ENCODE measurements around the gene FNDC1.
"Not testable (repeated sequence)": the region's sequence is repeated elsewhere in the genome, so short reads cannot be mapped to it uniquely, and the experiment has no call there.

FNDC1 gene

DNA sequence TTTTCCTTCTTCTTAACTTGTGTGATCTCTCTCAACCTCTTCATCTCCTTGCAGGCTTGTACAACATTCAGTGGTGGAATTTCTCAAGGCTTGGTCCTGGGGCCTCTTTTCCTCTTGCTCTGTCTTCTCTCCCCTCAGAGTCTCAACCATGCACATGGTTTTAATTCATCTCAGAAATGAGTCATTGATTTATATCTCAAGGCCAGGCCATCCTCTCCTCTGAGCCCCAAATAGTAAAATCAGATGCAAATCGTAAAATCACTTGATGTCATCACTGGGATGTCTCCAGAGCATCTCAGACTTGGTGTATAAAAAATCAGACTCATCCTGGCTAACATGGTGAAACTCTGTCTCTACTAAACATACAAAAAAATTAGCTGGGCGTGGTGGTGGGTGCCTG lies 85.0 kb downstream of the FNDC1 start:
- H3K4me3 ChIP-seq (ENCODE audit: low read depth, low read length) = no peak overlapping the region

DNA sequence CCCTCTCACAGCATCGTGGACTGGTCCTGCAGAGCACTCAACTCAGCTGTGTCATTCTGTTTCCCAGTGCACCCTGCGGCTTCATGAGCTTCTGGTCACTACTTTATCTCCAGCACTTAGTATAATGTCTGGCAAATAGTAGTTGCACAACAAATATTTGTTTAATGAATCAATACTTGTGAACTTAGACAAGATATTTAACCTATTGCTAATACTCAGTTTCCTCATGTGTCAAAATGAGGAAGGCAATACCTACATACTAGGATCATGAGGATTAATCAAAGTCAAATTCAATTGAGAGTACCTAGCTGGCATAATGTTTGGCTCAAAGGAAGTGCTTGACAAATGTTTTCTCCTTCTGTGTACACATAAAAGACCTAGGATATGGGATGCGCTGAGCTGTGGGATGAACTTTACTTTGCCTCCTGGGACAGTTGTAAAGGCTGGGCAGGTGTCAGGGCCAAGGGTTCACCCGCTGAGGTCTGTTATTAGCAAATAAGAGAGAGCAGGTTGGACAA lies 86.3 kb downstream of the FNDC1 start:
- no peak overlapping the region for H3K4me3 ChIP-seq (ENCODE audit: low read depth, low read length)

- H3K4me3 ChIP-seq (ENCODE audit: low read depth, low read length) = no peak overlapping the region
Measured at GRCh38 chr6:159256128-159256527, 86.9 kb downstream of the FNDC1 start.

- no peak overlapping the region for H3K4me3 ChIP-seq (ENCODE audit: low read depth, low read length)
Measured at GRCh38 chr6:159257846-159258245, 88.6 kb downstream of the FNDC1 start.

DNA sequence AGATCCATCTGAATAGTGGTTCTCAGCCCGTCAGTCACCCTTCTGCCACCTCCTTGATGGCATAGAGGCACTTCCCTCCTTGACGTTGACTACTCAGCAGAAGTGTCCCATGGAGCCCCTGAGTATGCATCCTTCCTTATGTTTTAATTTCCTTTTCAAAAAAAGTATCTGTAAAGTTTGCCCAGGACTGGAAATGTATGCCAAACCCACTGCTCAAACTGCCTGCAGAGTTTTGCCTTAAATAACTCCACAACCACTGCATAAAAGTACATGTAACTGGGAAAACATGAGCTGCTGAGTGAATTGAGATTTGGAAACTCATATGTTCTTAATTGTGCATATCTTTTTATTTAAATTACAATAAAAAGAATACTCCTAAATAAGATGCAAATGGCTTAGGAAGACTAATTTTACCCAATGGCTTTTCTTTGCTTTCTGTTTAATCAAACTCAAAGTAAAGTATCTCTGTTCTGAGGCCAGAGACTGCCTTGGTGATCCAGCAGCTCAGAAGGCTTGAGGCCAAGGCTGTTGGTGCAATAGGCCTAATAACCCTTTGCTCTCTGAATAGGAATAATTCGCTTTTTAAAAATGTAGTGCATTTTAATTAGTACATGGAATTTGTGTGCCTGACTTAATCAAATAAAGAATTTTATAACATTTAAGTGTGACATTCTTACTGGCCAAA lies 90.4 kb downstream of the FNDC1 start:
- H3K4me3 ChIP-seq (ENCODE audit: low read depth, low read length) = no peak overlapping the region

DNA sequence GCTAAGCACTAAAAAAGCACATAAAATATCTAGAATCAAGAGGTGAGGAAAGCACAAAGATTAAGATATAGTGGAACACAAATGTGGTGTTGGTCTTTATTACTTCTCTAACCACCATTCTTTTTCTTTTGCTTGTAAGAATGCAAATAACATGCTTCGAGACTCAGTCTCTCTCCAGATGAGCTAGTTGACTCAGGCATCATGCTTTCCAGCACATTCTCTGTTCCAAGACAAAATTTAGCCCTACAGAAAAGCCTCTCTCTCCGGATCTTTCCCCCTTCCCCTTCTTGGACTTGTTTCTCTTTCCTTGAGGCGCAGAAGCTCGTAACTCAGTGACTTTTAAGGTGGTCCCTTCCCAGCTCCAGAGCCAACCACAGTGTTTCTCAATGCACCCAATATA lies 91.0 kb downstream of the FNDC1 start:
- H3K4me3 ChIP-seq (ENCODE audit: low read depth, low read length) = no peak overlapping the region

DNA sequence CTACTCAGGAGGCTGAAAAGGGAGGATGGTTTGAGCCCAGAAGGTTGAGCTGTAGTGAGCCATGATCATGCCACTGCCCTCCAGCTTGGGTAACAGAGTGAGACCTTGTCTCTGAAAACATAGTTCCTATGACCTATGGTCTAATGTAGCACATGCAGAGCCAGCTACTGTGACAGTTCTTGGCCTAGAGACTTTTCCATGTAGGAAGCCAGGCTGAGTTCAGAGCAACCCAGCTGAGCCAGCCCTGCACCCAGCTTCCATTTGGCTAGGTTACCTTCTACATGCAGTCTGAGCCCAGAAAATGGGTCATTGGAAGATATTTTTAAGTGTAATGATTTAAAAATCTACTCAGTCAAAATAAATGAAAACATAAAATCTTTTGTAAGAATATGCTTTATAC lies 92.8 kb downstream of the FNDC1 start:
- no peak overlapping the region for H3K4me3 ChIP-seq (ENCODE audit: low read depth, low read length)

GRCh38 chr6:159262586-159262985 lies 93.4 kb downstream of the FNDC1 start:
- H3K4me3 ChIP-seq (ENCODE audit: low read depth, low read length) = no peak overlapping the region

- no peak overlapping the region for H3K4me3 ChIP-seq (ENCODE audit: low read depth, low read length)
Measured at GRCh38 chr6:159267165-159267564, 98.0 kb downstream of the FNDC1 start.

- no peak overlapping the region for H3K4me3 ChIP-seq (ENCODE audit: low read depth, low read length)
Measured at GRCh38 chr6:159268511-159268910, 99.3 kb downstream of the FNDC1 start.

GRCh38 chr6:159271257-159271656 lies 102.1 kb downstream of the FNDC1 start:
- no peak overlapping the region for H3K4me3 ChIP-seq (ENCODE audit: low read depth, low read length)

- no peak overlapping the region for H3K4me3 ChIP-seq (ENCODE audit: low read depth, low read length)
Measured at GRCh38 chr6:159278626-159279025, 109.4 kb downstream of the FNDC1 start.

- H3K4me3 ChIP-seq (ENCODE audit: low read depth, low read length) = no peak overlapping the region
Measured at GRCh38 chr6:159279790-159280277, 110.6 kb downstream of the FNDC1 start.

- no peak overlapping the region for H3K4me3 ChIP-seq (ENCODE audit: low read depth, low read length)
Measured at GRCh38 chr6:159282421-159282820, 113.2 kb downstream of the FNDC1 start.

DNA sequence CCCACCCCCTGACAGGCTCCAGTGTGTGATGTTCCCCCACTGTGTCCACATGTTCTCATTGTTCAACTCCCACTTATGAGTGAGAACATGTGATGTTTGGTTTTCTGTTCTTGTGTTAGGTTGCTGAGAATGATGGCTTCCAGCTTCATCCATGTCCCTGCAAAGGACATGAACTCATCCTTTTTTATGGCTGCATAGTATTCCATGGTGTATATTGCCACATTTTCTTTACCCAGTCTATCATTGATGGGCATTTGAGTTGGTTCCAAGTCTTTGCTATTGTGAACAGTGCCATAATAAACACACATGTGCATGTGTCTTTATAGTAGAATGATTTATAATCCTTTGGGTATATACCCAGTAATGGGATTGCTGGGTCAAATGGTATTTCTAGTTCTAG lies 115.5 kb downstream of the FNDC1 start:
- not testable (repeated sequence) for H3K4me3 ChIP-seq (ENCODE audit: low read depth, low read length)

DNA sequence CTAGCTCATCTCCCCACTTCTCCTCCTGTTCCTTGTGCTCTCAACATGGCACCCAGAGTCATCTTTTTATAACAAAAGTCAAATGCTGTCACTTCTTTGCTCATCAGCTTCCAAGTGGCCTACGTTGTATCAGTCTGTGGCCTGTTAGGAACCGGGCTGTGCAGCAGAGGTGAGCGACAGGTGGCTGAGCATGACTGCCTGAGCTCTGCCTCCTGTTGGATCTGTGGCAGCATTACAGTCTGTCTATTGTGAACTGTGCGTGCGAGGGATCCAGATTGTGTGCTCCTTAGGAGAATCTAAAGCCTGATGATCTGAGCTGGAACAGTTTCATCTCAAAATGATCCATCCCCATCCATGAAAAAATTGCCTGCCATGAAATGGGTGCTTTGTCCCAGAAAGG lies 129.6 kb downstream of the FNDC1 start:
- H3K4me3 ChIP-seq (ENCODE audit: low read depth, low read length) = no peak overlapping the region

DNA sequence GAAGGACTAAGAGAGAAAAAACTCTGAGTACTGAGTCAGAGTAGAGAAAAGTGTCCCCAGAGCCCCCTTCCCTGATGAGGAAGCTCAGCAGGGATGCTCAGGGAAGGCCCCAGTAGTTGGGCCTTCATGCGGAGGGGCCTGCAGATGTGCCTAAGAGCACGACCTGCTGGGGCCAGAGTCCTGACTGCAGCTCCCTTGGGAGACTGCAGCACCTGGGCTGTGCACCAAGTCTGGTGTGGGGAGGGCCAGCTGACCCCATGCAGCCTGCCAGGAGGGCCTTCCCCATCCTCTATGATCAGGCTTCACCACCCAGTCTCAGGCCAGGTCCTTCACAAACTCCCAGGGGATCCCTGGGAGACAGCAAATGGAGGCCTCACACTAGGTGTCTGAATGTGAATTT lies 130.4 kb downstream of the FNDC1 start:
- H3K4me3 ChIP-seq (ENCODE audit: low read depth, low read length) = no peak overlapping the region

- no peak overlapping the region for H3K4me3 ChIP-seq (ENCODE audit: low read depth, low read length)
Measured at GRCh38 chr6:159301277-159301676, 132.1 kb downstream of the FNDC1 start.

DNA sequence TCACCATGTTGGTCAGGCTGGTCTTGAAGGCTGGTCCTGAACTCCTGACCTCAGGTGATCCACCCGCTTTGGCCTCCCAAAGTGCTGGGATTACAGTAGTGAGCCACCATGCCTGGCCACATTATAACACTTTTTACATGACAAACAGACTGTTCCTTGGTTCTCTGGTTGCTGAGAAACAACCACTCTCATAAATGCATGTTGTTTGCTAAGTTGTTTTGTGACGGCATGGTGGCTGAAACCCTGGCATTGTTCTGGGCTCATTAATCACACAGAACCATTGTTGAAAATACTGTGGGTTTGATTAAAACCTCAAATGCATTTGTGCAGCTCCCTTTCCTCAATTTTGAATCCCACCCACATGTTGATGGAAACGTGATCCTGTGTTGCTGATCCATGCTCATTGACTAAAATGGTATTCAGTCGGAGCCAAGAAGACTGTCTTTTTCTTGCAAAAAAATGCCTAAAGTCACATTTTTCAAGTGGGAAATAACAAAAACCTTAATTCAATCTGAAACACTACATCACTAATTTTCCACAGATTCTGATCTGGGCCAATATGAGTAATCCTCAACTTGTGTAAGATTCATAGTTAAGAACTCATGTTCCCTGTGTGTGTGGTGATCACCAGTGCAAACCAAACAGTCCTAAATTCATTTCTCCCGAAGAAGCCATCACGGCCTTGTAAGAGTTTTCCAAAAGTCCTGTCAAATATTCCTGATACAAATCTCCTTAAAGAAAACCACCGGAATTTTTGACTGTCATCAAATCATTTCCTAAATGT lies 132.8 kb downstream of the FNDC1 start:
- no peak overlapping the region for H3K4me3 ChIP-seq (ENCODE audit: low read depth, low read length)

DNA sequence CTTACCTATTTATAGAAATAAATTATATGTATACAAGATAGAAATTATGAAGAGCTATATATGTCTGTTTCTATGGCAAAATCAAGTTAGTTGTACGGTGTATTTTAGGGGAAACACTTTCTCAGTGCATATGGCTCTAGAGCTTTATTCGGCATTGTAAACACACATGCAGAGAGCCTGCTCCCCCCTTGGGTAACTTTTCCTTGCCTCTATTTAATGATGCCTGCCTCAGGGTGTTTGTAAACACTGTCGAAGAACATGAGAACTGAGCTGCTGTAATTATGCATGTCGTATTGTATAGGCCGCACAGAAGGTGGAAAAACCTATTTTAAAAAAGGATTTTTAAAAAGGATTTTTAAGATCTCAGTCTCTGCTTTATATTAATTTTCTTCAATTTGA lies 133.4 kb downstream of the FNDC1 start:
- no peak overlapping the region for H3K4me3 ChIP-seq (ENCODE audit: low read depth, low read length)

- H3K4me3 ChIP-seq (ENCODE audit: low read depth, low read length) = no peak overlapping the region
Measured at GRCh38 chr6:159303159-159303558, 134.0 kb downstream of the FNDC1 start.

DNA sequence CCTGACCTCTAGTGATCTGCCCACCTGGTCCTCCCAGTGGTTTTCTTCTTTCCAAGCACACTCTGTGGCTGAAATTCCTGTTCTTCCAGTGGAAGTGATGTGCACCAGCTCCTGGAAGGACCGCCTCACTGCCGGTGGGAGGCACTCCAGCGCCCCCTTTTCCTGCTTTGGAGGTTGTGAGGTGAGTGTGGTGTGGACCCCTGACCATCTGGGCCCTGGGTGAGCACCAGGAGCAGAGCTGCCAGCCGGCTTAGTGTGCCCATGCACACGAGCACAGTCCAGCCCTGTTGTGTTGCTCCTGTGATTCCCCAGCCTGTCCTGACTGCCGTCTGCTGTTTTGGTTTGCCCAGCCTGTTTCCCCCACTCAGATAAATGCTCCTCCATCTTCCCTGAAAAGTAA lies 134.6 kb downstream of the FNDC1 start:
- H3K4me3 ChIP-seq (ENCODE audit: low read depth, low read length) = no peak overlapping the region
